ENCODE results near the gene FAM3D. TPM values are rescaled to one million over a fixed set of nuclear protein-coding genes. Genes with fewer than 3 reads are reported as not detected.

Gene FAM3D
- total and polyA plus RNA-seq, 2 donors from 2014 or later, result 0.41 to 0.60 TPM

DNA sequence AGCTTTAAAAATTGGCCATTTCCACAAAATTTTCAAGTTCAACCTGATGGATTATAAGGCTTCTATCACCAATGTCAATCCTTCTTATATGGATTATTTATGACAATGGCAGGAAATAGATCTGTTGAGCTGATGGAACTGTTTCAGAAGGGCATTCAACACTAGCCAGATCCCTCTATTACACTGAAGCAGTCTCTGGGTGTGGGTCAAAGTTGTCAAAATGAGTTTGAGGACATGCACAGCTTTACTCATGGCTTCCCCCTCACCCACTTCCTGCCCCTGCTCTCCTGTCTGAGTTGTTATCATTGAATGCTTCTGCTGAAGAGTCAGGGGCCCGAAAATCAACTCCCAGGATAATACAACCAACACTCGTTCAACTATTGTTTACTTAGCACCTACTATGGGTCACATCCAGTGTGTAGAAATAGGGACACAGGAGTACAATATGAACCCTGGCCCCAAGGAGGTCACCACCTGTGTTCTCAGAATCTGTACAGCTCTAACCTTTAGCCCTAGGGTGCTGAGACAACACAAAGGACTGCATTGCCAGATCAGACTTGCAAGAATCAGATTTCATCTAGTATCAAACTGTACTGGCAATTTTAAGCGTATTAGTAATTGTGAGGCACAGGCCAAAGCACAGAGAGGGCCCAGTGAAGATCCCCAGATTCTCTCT, 41.7 kb upstream of the FAM3D start:
- Histone ChIP-seq H3K9me3 (ENCODE audit: control insufficient read depth in 2 of 3, insufficient read depth in 1 of 3, low read length in 3 of 3) (no peaks in the 10 kb centered on the region), H3K36me3 (ENCODE audit: control insufficient read depth in 2 of 3, insufficient read depth in 3 of 3, low read length in 3 of 3) (no peaks in the 10 kb centered on the region), H3K9ac (ENCODE audit: low read length in 3 of 3) (no peak overlapping the region), H3K27ac (ENCODE audit: low read depth in 2 of 2, low read length in 2 of 2) (no peak overlapping the region), H3K4me3 (ENCODE audit: low read length in 3 of 3) (no peak overlapping the region), H3K27me3 (ENCODE audit: control insufficient read depth, insufficient read depth, low read length) (no peaks in the 10 kb centered on the region), H3K4me1 (ENCODE audit: control insufficient read depth in 2 of 3, insufficient read depth in 2 of 3, low read depth in 1 of 3, low read length in 3 of 3) (peaks cover 0 to 2% (median 0%) of the 10 kb centered on the region in 3 donors)
- DNase-seq (no peak), FAIRE-seq (no peak)
- no peak for TF ChIP-seq CTCF (IDR thresholded peaks at IDR 0.05; ENCODE audit: borderline replicate concordance, extremely low read depth, insufficient read depth)
- intact Hi-C loops (cut with DNase I), result no loop called here

DNA sequence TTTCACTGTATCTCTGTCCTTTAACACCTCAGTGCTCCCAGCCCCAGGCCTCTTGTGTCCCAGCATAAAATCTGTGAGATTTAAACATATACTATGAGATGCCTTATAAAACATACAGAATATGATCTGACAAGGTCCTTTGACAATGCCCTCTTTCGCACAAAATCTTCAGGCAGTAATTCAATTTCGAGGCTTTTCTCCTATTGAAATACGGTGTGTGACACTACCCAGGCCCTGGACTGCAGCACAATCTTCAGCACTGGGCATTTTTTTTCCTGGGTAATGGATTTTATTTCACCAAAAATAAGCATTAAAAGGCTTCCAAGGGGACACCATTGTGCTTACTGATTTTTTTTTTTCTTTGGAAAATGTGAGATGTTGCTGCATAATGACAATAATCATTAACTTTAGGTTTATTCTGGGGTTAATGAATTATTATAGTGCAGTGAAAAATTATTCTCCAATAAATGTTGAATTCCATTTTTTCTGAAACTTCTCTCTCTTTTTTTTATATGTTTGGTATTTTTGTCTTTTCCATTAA, 40.9 kb upstream of the FAM3D start:
- no peaks in the 10 kb centered on the region for H3K36me3 ChIP-seq (ENCODE audit: control insufficient read depth in 2 of 3, insufficient read depth in 3 of 3, low read length in 3 of 3)
- H3K4me1 ChIP-seq (ENCODE audit: control insufficient read depth in 2 of 3, insufficient read depth in 2 of 3, low read depth in 1 of 3, low read length in 3 of 3), result peaks cover 0 to 2% (median 0%) of the 10 kb centered on the region in 3 donors
- no peak overlapping the region for H3K4me3 ChIP-seq (ENCODE audit: low read length in 3 of 3)
- DNase-seq, result no peak
- no peak for TF ChIP-seq CTCF (IDR thresholded peaks at IDR 0.05; ENCODE audit: borderline replicate concordance, extremely low read depth, insufficient read depth)
- no peak overlapping the region for H3K27ac ChIP-seq (ENCODE audit: low read depth in 2 of 2, low read length in 2 of 2)
- FAIRE-seq, result no peak
- H3K9ac ChIP-seq (ENCODE audit: low read length in 3 of 3), result no peak overlapping the region
- H3K27me3 ChIP-seq (ENCODE audit: control insufficient read depth, insufficient read depth, low read length), result no peaks in the 10 kb centered on the region
- H3K9me3 ChIP-seq (ENCODE audit: control insufficient read depth in 2 of 3, insufficient read depth in 1 of 3, low read length in 3 of 3), result no peaks in the 10 kb centered on the region
- intact Hi-C loops (cut with DNase I), result no loop called here

- no peaks in the 10 kb centered on the region for H3K27me3 ChIP-seq (ENCODE audit: control insufficient read depth, insufficient read depth, low read length)
- no peak overlapping the region for H3K4me3 ChIP-seq (ENCODE audit: low read length in 3 of 3)
- H3K9ac ChIP-seq (ENCODE audit: low read length in 3 of 3), result no peak overlapping the region
- DNase-seq (no peak), FAIRE-seq (no peak)
- peaks cover 0 to 2% (median 0%) of the 10 kb centered on the region in 3 donors for H3K4me1 ChIP-seq (ENCODE audit: control insufficient read depth in 2 of 3, insufficient read depth in 2 of 3, low read depth in 1 of 3, low read length in 3 of 3)
- H3K9me3 ChIP-seq (ENCODE audit: control insufficient read depth in 2 of 3, insufficient read depth in 1 of 3, low read length in 3 of 3), result no peaks in the 10 kb centered on the region
- no peaks in the 10 kb centered on the region for H3K36me3 ChIP-seq (ENCODE audit: control insufficient read depth in 2 of 3, insufficient read depth in 3 of 3, low read length in 3 of 3)
- H3K27ac ChIP-seq (ENCODE audit: low read depth in 2 of 2, low read length in 2 of 2), result no peak overlapping the region
- no peak for TF ChIP-seq CTCF (IDR thresholded peaks at IDR 0.05; ENCODE audit: borderline replicate concordance, extremely low read depth, insufficient read depth)
- intact Hi-C loops (cut with DNase I), result no loop called here
Observed at GRCh38 chr3:58706395-58707167, 40.0 kb upstream of the FAM3D start.
